ENCODE measurements around the gene TAOK3. TPM values are rescaled to one million over a fixed set of nuclear protein-coding genes. Genes with fewer than 3 reads are reported as not detected.
A peak's percentile ranks its signal among the peaks of the same experiment; 100 is the strongest.
"Not testable (repeated sequence)": the region's sequence is repeated elsewhere in the genome, so short reads cannot be mapped to it uniquely, and the experiment has no call there.

Gene TAOK3
- total RNA-seq, 4 donors from 2014 or later = 34.6 to 44.9 (median 39.6) TPM

DNA sequence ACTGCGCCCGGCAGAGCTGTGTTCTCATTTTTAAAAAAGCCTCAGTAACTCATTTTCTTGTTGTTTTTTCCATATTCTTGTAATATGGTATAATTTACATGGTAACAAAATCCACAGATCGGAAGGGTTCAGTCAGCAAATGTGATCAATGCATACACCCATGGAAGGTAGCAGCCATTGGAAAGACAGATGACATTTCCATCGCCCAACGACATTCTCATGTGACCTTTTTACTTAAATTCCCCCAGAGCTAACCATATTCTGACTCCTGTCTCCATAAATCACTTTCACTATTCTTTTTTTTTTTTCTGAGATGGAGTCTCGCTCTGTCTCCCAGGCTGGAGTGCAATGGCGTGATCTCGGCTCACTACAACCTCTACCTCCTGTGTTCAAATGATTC is 231.9 kb downstream of the TAOK3 start:
- H3K27ac ChIP-seq (replicated peaks in 1 of 4) = no peak overlapping the region
- H3K36me3 ChIP-seq = peaks cover 46 to 83% (median 77%) of the 10 kb centered on the region in 4 donors
- H3K4me1 ChIP-seq = peaks cover 18 to 41% (median 39%) of the 10 kb centered on the region in 4 donors
- DNase-seq (ENCODE audit: extremely low spot score) = no peak
- TF ChIP-seq EP300 (IDR thresholded peaks at IDR 0.05) (no peak), POLR2AphosphoS5 (IDR thresholded peaks at IDR 0.05) (no peak), POLR2A (IDR thresholded peaks at IDR 0.05; ENCODE audit: low read depth) (no peak), CTCF (IDR thresholded peaks at IDR 0.05) (no peak)
- H3K9me3 ChIP-seq = no peaks in the 10 kb centered on the region
- 96% methylated on average over 8 of the region's 8 CpGs for WGBS
- intact Hi-C loops (cut with DNase I) = no loop called here
- H3K27me3 ChIP-seq = no peaks in the 10 kb centered on the region
- no peak overlapping the region for H3K4me3 ChIP-seq

DNA sequence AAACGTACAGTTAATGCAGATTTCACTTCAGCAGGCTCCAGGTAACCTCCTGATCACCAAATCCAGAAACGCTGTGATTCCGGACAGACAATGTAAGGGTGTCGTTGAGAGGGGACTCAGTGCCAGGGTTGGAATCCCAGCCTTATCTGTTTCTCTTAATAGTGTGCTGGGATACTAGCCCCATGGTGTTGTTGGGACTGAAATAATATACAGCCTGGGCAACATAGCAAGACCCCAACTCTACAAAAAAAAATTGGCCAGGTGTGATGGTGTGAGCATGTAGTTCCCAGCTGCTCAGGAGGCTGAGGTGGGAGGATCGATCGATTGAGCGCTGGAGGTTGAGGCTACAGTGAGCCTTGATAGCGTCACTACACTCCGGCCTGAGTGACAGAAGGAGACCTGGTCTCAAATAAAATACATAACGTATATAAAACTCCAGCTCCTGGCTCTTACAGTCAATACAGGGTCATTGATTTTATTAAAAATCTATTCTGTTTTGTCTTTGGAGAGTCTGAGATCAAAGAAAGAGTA is 235.5 kb downstream of the TAOK3 start:
- Histone ChIP-seq H3K27me3 (no peaks in the 10 kb centered on the region), H3K9me3 (no peaks in the 10 kb centered on the region), H3K27ac (replicated peaks in 1 of 4) (peak overlapping the region; percentile 86 to 95 (median 94)), H3K4me1 (peaks cover 19 to 47% (median 42%) of the 10 kb centered on the region in 4 donors), H3K4me3 (peak overlapping the region; percentile 88 to 98 (median 91)), H3K36me3 (peaks cover 27 to 47% (median 43%) of the 10 kb centered on the region in 4 donors)
- intact Hi-C loops (cut with DNase I) = loop anchor here (5.0 kb wide), 1 partner anchor 75 kb away; the partner anchor contains the start of gene WSB2
- no peak for DNase-seq (ENCODE audit: extremely low spot score)
- 78% methylated on average over 10 of the region's 10 CpGs for WGBS
- no peak for TF ChIP-seq POLR2AphosphoS5 (IDR thresholded peaks at IDR 0.05)
- TF ChIP-seq EP300 (IDR thresholded peaks at IDR 0.05) = no peak

DNA sequence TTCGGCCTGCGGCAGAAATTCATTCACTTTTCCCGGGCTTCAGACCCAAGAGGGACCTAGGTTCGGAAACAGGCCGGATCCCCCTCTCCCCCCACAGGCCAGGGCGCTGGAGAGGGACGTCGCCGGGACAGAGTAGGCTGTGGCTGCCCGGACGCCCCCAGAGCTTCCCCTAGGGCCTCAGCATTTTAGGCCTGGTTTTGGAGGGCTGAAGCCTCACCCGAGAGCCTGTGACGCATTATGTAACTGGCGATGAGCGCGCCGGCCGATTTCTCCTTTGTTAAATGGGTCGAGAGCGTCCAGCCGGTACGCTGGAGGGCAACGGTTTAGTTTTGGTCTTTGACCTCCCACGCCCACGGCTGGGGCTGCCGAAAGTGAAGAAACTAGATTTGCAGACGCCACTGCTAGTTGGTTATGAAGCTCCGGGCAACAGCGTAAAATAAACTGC is 236.1 kb downstream of the TAOK3 start:
- Histone ChIP-seq H3K27ac (replicated peaks in 1 of 4) (peak overlapping the region; percentile 86 to 95 (median 94)), H3K4me1 (peaks cover 19 to 53% (median 44%) of the 10 kb centered on the region in 4 donors), H3K9me3 (no peaks in the 10 kb centered on the region), H3K36me3 (peaks cover 27 to 40% (median 36%) of the 10 kb centered on the region in 4 donors), H3K27me3 (no peaks in the 10 kb centered on the region), H3K4me3 (peak overlapping the region; percentile 88 to 98 (median 91))
- no peak for DNase-seq (ENCODE audit: extremely low spot score)
- no peak for TF ChIP-seq EP300 (IDR thresholded peaks at IDR 0.05)
- no peak for TF ChIP-seq POLR2AphosphoS5 (IDR thresholded peaks at IDR 0.05)
- no peak for TF ChIP-seq CTCF (IDR thresholded peaks at IDR 0.05)
- TF ChIP-seq POLR2A (IDR thresholded peaks at IDR 0.05; ENCODE audit: low read depth) = no peak
- intact Hi-C loops (cut with DNase I) = loop anchor here (5.0 kb wide), 1 partner anchor 74 kb away; the partner anchor contains the start of gene WSB2
- WGBS = 3% methylated on average over 20 of the region's 29 CpGs

- WGBS = 1% methylated on average over 15 of the region's 70 CpGs
- intact Hi-C loops (cut with DNase I) = loop anchor here (5.0 kb wide), 1 partner anchor 74 kb away; the partner anchor contains the start of gene WSB2
- peaks cover 19 to 56% (median 44%) of the 10 kb centered on the region in 4 donors for H3K4me1 ChIP-seq
These were observed 236.7 kb downstream of the TAOK3 start, which contains the start of gene PEBP1 for GRCh38 chr12:118135788-118136558. Gene PEBP1, plus strand, starts transcription at chr12:118136124. Its CDS starts 86 bp downstream, at chr12:118136210.

DNA sequence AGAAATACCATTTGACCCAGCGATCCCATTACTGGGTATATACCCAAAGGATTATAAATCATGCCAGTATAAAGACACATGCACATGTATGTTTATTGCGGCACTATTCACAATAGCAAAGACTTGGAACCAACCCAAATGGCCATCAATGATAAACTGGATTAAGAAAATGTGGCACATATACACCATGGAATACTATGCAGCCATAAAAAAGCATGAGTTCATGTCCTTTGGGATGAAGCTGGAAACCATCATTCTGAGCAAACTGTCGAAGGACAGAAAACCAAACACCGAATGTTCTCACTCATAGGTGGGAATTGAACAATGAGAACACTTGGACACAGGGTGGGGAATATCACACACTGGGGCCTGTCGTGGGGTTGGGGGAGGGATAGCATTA is 243.3 kb downstream of the TAOK3 start:
- peaks cover 0 to 10% (median 2%) of the 10 kb centered on the region in 4 donors for H3K36me3 ChIP-seq
- H3K4me3 ChIP-seq; DNase-seq (ENCODE audit: extremely low spot score); intact Hi-C loops (cut with DNase I); H3K27me3 ChIP-seq; H3K9me3 ChIP-seq; H3K27ac ChIP-seq (replicated peaks in 1 of 4): not testable (repeated sequence)
- H3K4me1 ChIP-seq = peaks cover 0 to 11% (median 4%) of the 10 kb centered on the region in 4 donors
- 95% methylated on average over 5 of the region's 5 CpGs for WGBS

More at GRCh38 chr12:118135788-118136558, 236.7 kb downstream of the TAOK3 start, which contains the start of gene PEBP1:
- TF ChIP-seq POLR2A (IDR thresholded peaks at IDR 0.05; ENCODE audit: low read depth) = peak; percentile 58
- peak; percentile 93 to 97 for TF ChIP-seq POLR2AphosphoS5 (IDR thresholded peaks at IDR 0.05)
- TF ChIP-seq CTCF (IDR thresholded peaks at IDR 0.05) = peak in 1 of 3 experiments; percentile 15
- no peak for TF ChIP-seq EP300 (IDR thresholded peaks at IDR 0.05)
- peak within 1 kb of the TSS; percentile 88 to 98 (median 91) for H3K4me3 ChIP-seq
- H3K36me3 ChIP-seq = peaks cover 21 to 34% (median 30%) of the 10 kb centered on the region in 4 donors
- peak within 1 kb of the TSS; percentile 86 to 95 (median 94) for H3K27ac ChIP-seq (replicated peaks in 1 of 4)
- no peaks in the 10 kb centered on the region for H3K9me3 ChIP-seq
- no peaks in the 10 kb centered on the region for H3K27me3 ChIP-seq
- peak; percentile 98 for DNase-seq (ENCODE audit: extremely low spot score)

Measured in esophagus muscularis mucosa (tissue), 4 donors.